HepG2 (cell line): ENCODE measurements around the gene TMEM129. TPM values are rescaled to one million over a fixed set of nuclear protein-coding genes. Genes with fewer than 3 reads are reported as not detected.
A peak's percentile ranks its signal among the peaks of the same experiment; 100 is the strongest.

ENCODE experiments used
- ATF7-NPFF ChIP-seq: sonication (generic); formaldehyde crosslinking; IDR thresholded peaks from 2 replicates; pipeline ENCODE4 v1.8.1; 2023; ENCODE audit warnings: mild to moderate bottlenecking, low read depth, missing genetic modification reagents, moderate library complexity
- BCLAF1 ChIP-seq: fragments of 450-650 bp; IDR thresholded peaks from 2 replicates; pipeline ENCODE4 v1.6.1; 2017; ENCODE audit warnings: mild to moderate bottlenecking
- CENPT ChIP-seq: sonication (generic); formaldehyde crosslinking; IDR thresholded peaks from 2 replicates; pipeline ENCODE4 v1.8.0; 2022; ENCODE audit warnings: low read depth, mild to moderate bottlenecking, moderate library complexity, missing genetic modification reagents
- FOXJ3 ChIP-seq: sonication (generic); formaldehyde crosslinking; IDR thresholded peaks from 2 replicates; pipeline ENCODE4 v1.4.0; 2020; ENCODE audit warnings: missing genetic modification reagents, mild to moderate bottlenecking, borderline replicate concordance
- HNRNPK ChIP-seq: fragments of 200-400 bp; formaldehyde crosslinking; IDR thresholded peaks from 2 replicates; pipeline ENCODE4 v1.6.1; 2018; ENCODE audit warnings: low read length, low read depth, moderate library complexity, mild to moderate bottlenecking; ENCODE audit not compliant: poor library complexity, severe bottlenecking
- HOXA7 ChIP-seq: sonication (generic); formaldehyde crosslinking; IDR thresholded peaks from 2 replicates; pipeline ENCODE4 v1.8.1; 2022; ENCODE audit warnings: mild to moderate bottlenecking, missing genetic modification reagents, moderate library complexity
- IRF2 ChIP-seq: IDR thresholded peaks from 2 replicates; pipeline ENCODE4 v1.6.1; 2018; ENCODE audit warnings: missing genetic modification reagents, missing compliant biosample characterization
- KAT2B ChIP-seq: fragments of 150-350 bp; IDR thresholded peaks from 2 replicates; pipeline ENCODE4 v1.6.1; 2014; ENCODE audit warnings: low read depth, low read length, borderline replicate concordance
- SIN3B ChIP-seq: fragments of 150-350 bp; IDR thresholded peaks from 2 replicates; pipeline ENCODE4 v1.6.1; 2014; ENCODE audit warnings: low read length
- SMYD3 ChIP-seq: sonication (generic); formaldehyde crosslinking; IDR thresholded peaks from 2 replicates; pipeline ENCODE4 v1.8.1; 2023; ENCODE audit warnings: mild to moderate bottlenecking, missing genetic modification reagents
- SP4 ChIP-seq: sonication (generic); formaldehyde crosslinking; IDR thresholded peaks from 2 replicates; pipeline ENCODE4 v1.8.1; 2023; ENCODE audit warnings: mild to moderate bottlenecking, missing genetic modification reagents
- XBP1 ChIP-seq: sonication (generic); formaldehyde crosslinking; IDR thresholded peaks from 2 replicates; pipeline ENCODE4 v1.5.0; 2020; ENCODE audit warnings: missing genetic modification reagents
- ZMYM2 ChIP-seq: sonication (generic); formaldehyde crosslinking; IDR thresholded peaks from 2 replicates; pipeline ENCODE4 v1.8.0; 2022; ENCODE audit warnings: mild to moderate bottlenecking, missing genetic modification reagents
- ZNF207 ChIP-seq: fragments of 450-650 bp; IDR thresholded peaks from 2 replicates; pipeline ENCODE4 v1.6.1; 2016; ENCODE audit warnings: antibody characterized with exemption, borderline replicate concordance
- ZNF263 ChIP-seq: sonication (generic); formaldehyde crosslinking; IDR thresholded peaks from 2 replicates; pipeline ENCODE4 v1.4.0; 2020; ENCODE audit warnings: missing genetic modification reagents
- ZNF264 ChIP-seq: sonication (generic); formaldehyde crosslinking; IDR thresholded peaks from 2 replicates; pipeline ENCODE4 v1.4.0; 2020; ENCODE audit warnings: missing genetic modification reagents
- ZNF446 ChIP-seq: sonication (generic); formaldehyde crosslinking; IDR thresholded peaks from 2 replicates; pipeline ENCODE4 v1.5.0; 2020; ENCODE audit warnings: mild to moderate bottlenecking, missing genetic modification reagents
- ZNF510 ChIP-seq: sonication (generic); formaldehyde crosslinking; IDR thresholded peaks from 2 replicates; pipeline ENCODE4 v1.4.0; 2020; ENCODE audit warnings: low read depth, mild to moderate bottlenecking, missing genetic modification reagents
- ZNF512 ChIP-seq: sonication (generic); formaldehyde crosslinking; IDR thresholded peaks from 2 replicates; pipeline ENCODE4 v1.4.0; 2020; ENCODE audit warnings: mild to moderate bottlenecking, missing genetic modification reagents
- ZSCAN12 ChIP-seq: sonication (generic); formaldehyde crosslinking; IDR thresholded peaks from 2 replicates; pipeline ENCODE4 v1.9.0; 2021; ENCODE audit warnings: mild to moderate bottlenecking, missing genetic modification reagents
- ZSCAN30 ChIP-seq: sonication (generic); formaldehyde crosslinking; IDR thresholded peaks from 2 replicates; pipeline ENCODE4 v1.5.0; 2020; ENCODE audit warnings: mild to moderate bottlenecking, missing genetic modification reagents
- polyA plus RNA-seq, 8 experiments: library from polyadenylated mRNA; depleted of rRNA in 3 of 8; stranded (reverse) in 7 of 8; unstranded in 1 of 8; fragments of >200 nt; fragmentation: Illumina TruSeq in 4 of 8; extraction: Trizol in 4 of 8; gene quantifications; 2 replicates each; pipeline versions ENCODE4 v1.2.1 to v1.2.3, GENCODE V29; 2011 to 2016; ENCODE audit warnings: low read depth in 4 of 8, missing spikeins in 1 of 8, mixed read lengths in 1 of 8; ENCODE audit not compliant: insufficient read depth in 1 of 8
- total RNA-seq, 5 experiments: library from RNA; depleted of rRNA; stranded (reverse); fragments of >200 nt; fragmentation: Illumina TruSeq; extraction: Trizol; gene quantifications; 2 replicates each; pipeline ENCODE4 v1.2.3, GENCODE V29; 2016; ENCODE audit warnings: low read depth in 1 of 5
- TF ChIP-seq, protein P1 (sequence below): IDR thresholded peaks from 2 replicates; pipeline ENCODE4 v1.6.1; 2018; ENCODE audit warnings: missing genetic modification reagents

Gene TMEM129
- total and polyA plus RNA-seq, 2 of the 13 experiments (the other 11 are each of a cell fraction or from before 2014, with no cell fraction given), result 19.0 to 25.8 TPM

GRCh38 chr4:1721003-1721665 is at the start of gene TMEM129, which contains the start of gene TACC3 (continued):
- no peak for TF ChIP-seq ZSCAN12
- TF ChIP-seq CENPT (CRISPR knock-in tag), result no peak
- TF ChIP-seq IRF2, result 0 out of 2 replicates have a peak, but pooled peaks have one; percentile 67
- no peak for TF ChIP-seq ZNF510 (CRISPR knock-in tag)
- no peak for TF ChIP-seq FOXJ3
- peak; percentile 86 for TF ChIP-seq HNRNPK
- TF ChIP-seq SIN3B, result peak; percentile 92
- no peak for TF ChIP-seq ZSCAN30
- TF ChIP-seq ZNF263 (CRISPR knock-in tag), result no peak
- TF ChIP-seq BCLAF1, result no peak
- TF ChIP-seq SP4, result peak; percentile 62
- TF ChIP-seq ZNF264, result no peak
- 0 out of 2 replicates have a peak, but pooled peaks have one; percentile 2 for TF ChIP-seq ZNF446 (CRISPR knock-in tag)
- TF ChIP-seq XBP1 (CRISPR knock-in tag), result no peak
- TF ChIP-seq ATF7-NPFF (CRISPR knock-in tag), result no peak
- no peak for TF ChIP-seq HOXA7 (CRISPR knock-in tag)
- no peak for TF ChIP-seq KAT2B
- TF ChIP-seq, protein P1, sequence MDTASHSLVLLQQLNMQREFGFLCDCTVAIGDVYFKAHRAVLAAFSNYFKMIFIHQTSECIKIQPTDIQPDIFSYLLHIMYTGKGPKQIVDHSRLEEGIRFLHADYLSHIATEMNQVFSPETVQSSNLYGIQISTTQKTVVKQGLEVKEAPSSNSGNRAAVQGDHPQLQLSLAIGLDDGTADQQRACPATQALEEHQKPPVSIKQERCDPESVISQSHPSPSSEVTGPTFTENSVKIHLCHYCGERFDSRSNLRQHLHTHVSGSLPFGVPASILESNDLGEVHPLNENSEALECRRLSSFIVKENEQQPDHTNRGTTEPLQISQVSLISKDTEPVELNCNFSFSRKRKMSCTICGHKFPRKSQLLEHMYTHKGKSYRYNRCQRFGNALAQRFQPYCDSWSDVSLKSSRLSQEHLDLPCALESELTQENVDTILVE, result peak; percentile 78; the same call in 1 of the 2 replicates
- no peak for TF ChIP-seq ZNF207
- no peak for TF ChIP-seq SMYD3 (CRISPR knock-in tag)
- no peak for TF ChIP-seq ZNF512
- TF ChIP-seq ZMYM2, result no peak
